ENCODE measurements around the gene C1QA. TPM values are rescaled to one million over a fixed set of nuclear protein-coding genes. Genes with fewer than 3 reads are reported as not detected.

The C1QA gene
- total RNA-seq, 6 donors from 2014 or later: 180 to 1,142 (median 556) TPM

DNA sequence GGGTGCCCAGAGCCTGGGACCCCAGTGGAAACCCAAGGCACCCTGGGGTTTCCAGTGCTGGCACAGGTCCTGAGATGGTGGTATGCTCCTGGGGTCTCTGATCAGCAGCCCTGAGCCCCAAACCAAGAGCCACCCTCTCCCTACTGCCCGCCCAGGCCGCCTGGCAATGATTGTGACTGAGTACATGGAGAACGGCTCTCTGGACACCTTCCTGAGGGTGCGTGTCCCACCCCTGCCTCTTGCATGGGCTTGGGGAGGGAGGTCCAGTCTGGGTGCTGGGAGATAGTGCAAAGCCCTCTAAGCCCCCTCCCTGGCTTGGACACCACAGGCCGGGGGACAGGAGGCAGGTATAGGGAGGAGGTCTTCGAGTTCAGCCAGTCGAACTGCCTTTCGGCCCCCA lies 38.4 kb upstream of the C1QA start:
- TF ChIP-seq POLR2A (IDR thresholded peaks at IDR 0.05): no peak
- TF ChIP-seq, protein P1, sequence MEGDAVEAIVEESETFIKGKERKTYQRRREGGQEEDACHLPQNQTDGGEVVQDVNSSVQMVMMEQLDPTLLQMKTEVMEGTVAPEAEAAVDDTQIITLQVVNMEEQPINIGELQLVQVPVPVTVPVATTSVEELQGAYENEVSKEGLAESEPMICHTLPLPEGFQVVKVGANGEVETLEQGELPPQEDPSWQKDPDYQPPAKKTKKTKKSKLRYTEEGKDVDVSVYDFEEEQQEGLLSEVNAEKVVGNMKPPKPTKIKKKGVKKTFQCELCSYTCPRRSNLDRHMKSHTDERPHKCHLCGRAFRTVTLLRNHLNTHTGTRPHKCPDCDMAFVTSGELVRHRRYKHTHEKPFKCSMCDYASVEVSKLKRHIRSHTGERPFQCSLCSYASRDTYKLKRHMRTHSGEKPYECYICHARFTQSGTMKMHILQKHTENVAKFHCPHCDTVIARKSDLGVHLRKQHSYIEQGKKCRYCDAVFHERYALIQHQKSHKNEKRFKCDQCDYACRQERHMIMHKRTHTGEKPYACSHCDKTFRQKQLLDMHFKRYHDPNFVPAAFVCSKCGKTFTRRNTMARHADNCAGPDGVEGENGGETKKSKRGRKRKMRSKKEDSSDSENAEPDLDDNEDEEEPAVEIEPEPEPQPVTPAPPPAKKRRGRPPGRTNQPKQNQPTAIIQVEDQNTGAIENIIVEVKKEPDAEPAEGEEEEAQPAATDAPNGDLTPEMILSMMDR (IDR thresholded peaks at IDR 0.05): no peak
- TF ChIP-seq EP300 (IDR thresholded peaks at IDR 0.05): no peak
- TF ChIP-seq POLR2AphosphoS5 (IDR thresholded peaks at IDR 0.05): no peak
- H3K4me1 ChIP-seq: no peaks in the 10 kb centered on the region
- H3K4me3 ChIP-seq: no peak overlapping the region
- WGBS, 2 donors: 91% methylated on average over 7 of the region's 8 CpGs; no CpG with 5 or more reads in 1 of the 2 donors
- peaks cover 0 to 10% (median 2%) of the 10 kb centered on the region in 4 donors for H3K27me3 ChIP-seq
- H3K9me3 ChIP-seq: no peaks in the 10 kb centered on the region
- H3K36me3 ChIP-seq: no peaks in the 10 kb centered on the region
- DNase-seq (no peak), ATAC-seq (ENCODE audit: low FRiP score in 2 of 2) (no peak)
- H3K27ac ChIP-seq: no peak overlapping the region

DNA sequence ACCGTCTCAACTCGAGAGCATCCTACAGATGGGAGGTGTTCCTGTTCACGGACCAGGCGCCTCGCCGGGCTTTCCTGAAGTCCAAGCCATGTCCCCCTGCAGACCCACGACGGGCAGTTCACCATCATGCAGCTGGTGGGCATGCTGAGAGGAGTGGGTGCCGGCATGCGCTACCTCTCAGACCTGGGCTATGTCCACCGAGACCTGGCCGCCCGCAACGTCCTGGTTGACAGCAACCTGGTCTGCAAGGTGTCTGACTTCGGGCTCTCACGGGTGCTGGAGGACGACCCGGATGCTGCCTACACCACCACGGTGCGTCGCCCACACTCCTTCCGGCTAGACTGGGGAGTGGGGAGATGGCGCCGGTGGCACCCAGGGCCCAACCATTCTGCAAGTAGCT lies 37.7 kb upstream of the C1QA start:
- Histone ChIP-seq H3K4me1 (no peaks in the 10 kb centered on the region), H3K36me3 (no peaks in the 10 kb centered on the region), H3K27me3 (peaks cover 0 to 2% (median 0%) of the 10 kb centered on the region in 4 donors), H3K4me3 (no peak overlapping the region), H3K9me3 (no peaks in the 10 kb centered on the region), H3K27ac (no peak overlapping the region)
- ATAC-seq (ENCODE audit: low FRiP score in 2 of 2) (no peak), DNase-seq (peak in 1 of 2 donors; percentile 73)
- no peak for TF ChIP-seq EP300 (IDR thresholded peaks at IDR 0.05)
- no peak for TF ChIP-seq POLR2AphosphoS5 (IDR thresholded peaks at IDR 0.05)
- TF ChIP-seq POLR2A (IDR thresholded peaks at IDR 0.05): no peak
- TF ChIP-seq, protein P1 (IDR thresholded peaks at IDR 0.05): no peak
- WGBS, 2 donors: 72 to 75% methylated on average over 10 to 16 of the region's 24 CpGs

DNA sequence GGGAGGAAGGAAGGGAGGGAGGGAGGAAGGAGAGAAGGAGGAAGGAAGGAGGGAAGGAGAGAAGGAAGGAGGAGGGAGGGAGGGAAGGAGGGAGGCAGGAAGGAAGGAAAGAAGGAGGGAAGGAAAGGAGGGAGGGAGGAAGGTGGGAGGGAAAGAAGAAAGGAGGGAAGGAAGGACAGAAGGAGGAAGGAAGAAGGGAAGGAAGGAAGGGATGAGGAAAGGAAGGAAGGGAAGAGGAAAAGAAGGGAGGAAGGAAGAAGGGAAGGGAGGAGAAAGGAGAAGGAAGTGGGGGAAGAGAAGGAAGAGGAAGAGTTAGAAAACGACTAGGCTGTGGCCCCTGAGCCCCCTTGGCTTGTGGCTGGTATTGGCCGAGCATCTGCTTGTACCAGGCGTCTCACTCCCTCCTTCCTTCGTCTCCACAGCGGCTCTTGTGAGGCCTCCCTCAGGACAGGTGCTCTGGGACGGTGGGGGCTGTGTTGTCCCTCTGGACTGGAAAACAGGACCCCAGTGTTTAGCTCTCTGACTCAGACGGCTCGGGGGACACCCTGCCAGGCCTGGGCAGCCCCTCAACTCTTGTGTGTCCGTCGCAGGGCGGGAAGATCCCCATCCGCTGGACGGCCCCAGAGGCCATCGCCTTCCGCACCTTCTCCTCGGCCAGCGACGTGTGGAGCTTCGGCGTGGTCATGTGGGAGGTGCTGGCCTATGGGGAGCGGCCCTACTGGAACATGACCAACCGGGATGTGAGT lies 36.2 kb upstream of the C1QA start:
- no peak overlapping the region for H3K27ac ChIP-seq
- no peak for TF ChIP-seq EP300 (IDR thresholded peaks at IDR 0.05)
- TF ChIP-seq, protein P1 (IDR thresholded peaks at IDR 0.05): no peak
- no peak for TF ChIP-seq POLR2A (IDR thresholded peaks at IDR 0.05)
- no peak for TF ChIP-seq POLR2AphosphoS5 (IDR thresholded peaks at IDR 0.05)
- no peaks in the 10 kb centered on the region for H3K9me3 ChIP-seq
- DNase-seq (peak in 1 of 2 donors; percentile 70), ATAC-seq (ENCODE audit: low FRiP score in 2 of 2) (no peak)
- H3K36me3 ChIP-seq: no peaks in the 10 kb centered on the region
- H3K27me3 ChIP-seq: no peaks in the 10 kb centered on the region
- no peak overlapping the region for H3K4me3 ChIP-seq
- 37 to 58% methylated on average over 8 to 20 of the region's 22 CpGs for WGBS, 2 donors
- no peaks in the 10 kb centered on the region for H3K4me1 ChIP-seq

DNA sequence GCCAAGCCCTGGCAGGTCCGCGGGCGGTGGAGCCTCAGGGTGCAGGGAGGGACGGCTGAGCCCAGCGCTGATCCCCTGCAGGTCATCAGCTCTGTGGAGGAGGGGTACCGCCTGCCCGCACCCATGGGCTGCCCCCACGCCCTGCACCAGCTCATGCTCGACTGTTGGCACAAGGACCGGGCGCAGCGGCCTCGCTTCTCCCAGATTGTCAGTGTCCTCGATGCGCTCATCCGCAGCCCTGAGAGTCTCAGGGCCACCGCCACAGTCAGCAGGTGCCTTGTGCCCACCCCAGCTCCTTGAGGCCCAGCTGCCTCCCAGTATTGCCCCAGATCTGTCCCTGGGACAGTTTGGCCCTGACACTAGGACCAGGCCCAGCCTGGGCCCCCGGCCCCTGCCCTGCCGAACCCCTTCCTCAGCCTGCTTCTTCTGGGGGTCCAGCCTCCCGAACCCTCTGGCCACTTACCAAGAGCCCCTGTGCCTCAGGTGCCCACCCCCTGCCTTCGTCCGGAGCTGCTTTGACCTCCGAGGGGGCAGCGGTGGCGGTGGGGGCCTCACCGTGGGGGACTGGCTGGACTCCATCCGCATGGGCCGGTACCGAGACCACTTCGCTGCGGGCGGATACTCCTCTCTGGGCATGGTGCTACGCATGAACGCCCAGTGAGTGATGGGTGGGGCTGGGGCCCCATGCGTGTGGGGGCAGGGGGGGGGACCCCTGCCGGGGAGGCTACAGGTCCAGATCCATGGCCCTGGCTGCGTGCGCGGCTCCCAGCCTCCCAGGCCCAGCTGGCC lies 35.4 kb upstream of the C1QA start:
- DNase-seq (peak in 1 of 2 donors; percentile 75), ATAC-seq (ENCODE audit: low FRiP score in 2 of 2) (no peak)
- no peaks in the 10 kb centered on the region for H3K27me3 ChIP-seq
- no peak for TF ChIP-seq POLR2AphosphoS5 (IDR thresholded peaks at IDR 0.05)
- no peak for TF ChIP-seq EP300 (IDR thresholded peaks at IDR 0.05)
- TF ChIP-seq POLR2A (IDR thresholded peaks at IDR 0.05): no peak
- TF ChIP-seq, protein P1 (IDR thresholded peaks at IDR 0.05): no peak
- no peak overlapping the region for H3K4me3 ChIP-seq
- no peaks in the 10 kb centered on the region for H3K4me1 ChIP-seq
- no peaks in the 10 kb centered on the region for H3K36me3 ChIP-seq
- no peaks in the 10 kb centered on the region for H3K9me3 ChIP-seq
- WGBS, 2 donors: 87 to 93% methylated on average over 8 to 25 of the region's 39 CpGs
- H3K27ac ChIP-seq: no peak overlapping the region
